Measurements from ENCODE around the gene NOD2. TPM values are rescaled to one million over a fixed set of nuclear protein-coding genes. Genes with fewer than 3 reads are reported as not detected.

NOD2 gene
- polyA plus RNA-seq, 1 donor: 0.67 TPM

DNA sequence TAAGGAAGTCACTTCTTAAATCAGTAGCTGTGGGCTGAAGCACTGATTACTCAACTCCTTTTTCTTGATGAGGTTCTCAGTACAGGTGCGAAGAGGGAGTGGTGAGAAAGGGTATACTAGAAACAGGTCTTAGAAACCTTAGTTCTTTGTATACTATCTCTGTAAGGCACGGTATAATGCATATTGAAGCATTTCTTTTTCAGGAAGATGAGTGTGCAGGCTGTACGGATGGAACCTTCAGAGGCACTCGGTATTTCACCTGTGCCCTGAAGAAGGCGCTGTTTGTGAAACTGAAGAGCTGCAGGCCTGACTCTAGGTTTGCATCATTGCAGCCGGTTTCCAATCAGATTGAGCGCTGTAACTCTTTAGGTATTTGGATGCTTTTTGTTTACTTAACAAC is 87.6 kb downstream of the NOD2 start:
- Histone ChIP-seq H3K36me3 (ENCODE audit: control insufficient read depth, insufficient read depth, low read length) (peaks cover 35% of the 10 kb centered on the region), H3K9me3 (ENCODE audit: control insufficient read depth, low read depth, low read length) (no peaks in the 10 kb centered on the region), H3K4me3 (ENCODE audit: low read length) (no peak overlapping the region), H3K4me1 (ENCODE audit: control insufficient read depth, insufficient read depth, low read length) (no peaks in the 10 kb centered on the region), H3K27me3 (ENCODE audit: control insufficient read depth, insufficient read depth, low read length) (no peaks in the 10 kb centered on the region), H3K27ac (ENCODE audit: low read length) (no peak overlapping the region)
- 100% methylated on average over 1 of the region's 7 CpGs for WGBS (ENCODE audit: insufficient coverage, low lambda C conversion rate)
- DNase-seq: no peak

- Histone ChIP-seq H3K27ac (ENCODE audit: low read length) (no peak overlapping the region), H3K9me3 (ENCODE audit: control insufficient read depth, low read depth, low read length) (no peaks in the 10 kb centered on the region), H3K27me3 (ENCODE audit: control insufficient read depth, insufficient read depth, low read length) (no peaks in the 10 kb centered on the region), H3K4me1 (ENCODE audit: control insufficient read depth, insufficient read depth, low read length) (no peaks in the 10 kb centered on the region), H3K36me3 (ENCODE audit: control insufficient read depth, insufficient read depth, low read length) (peaks cover 35% of the 10 kb centered on the region), H3K4me3 (ENCODE audit: low read length) (no peak overlapping the region)
- DNase-seq: no peak
- 89% methylated on average over 3 of the region's 3 CpGs for WGBS (ENCODE audit: insufficient coverage, low lambda C conversion rate)
These were observed 88.1 kb downstream of the NOD2 start for GRCh38 chr16:50781518-50781917.

Other genes with a start within 250 kb of the NOD2 start
- 5.3 TPM for gene NKD1, start 145.2 kb upstream of the NOD2 start, polyA plus RNA-seq
- 2.1 TPM for gene SNX20, start 12.3 kb upstream of the NOD2 start, polyA plus RNA-seq
- gene CYLD, start 48.5 kb downstream of the NOD2 start, polyA plus RNA-seq: 18.4 TPM